ENCODE measurements around the gene TARDBP. TPM values are rescaled to one million over a fixed set of nuclear protein-coding genes. Genes with fewer than 3 reads are reported as not detected.

The TARDBP gene
- total and polyA plus RNA-seq, 8 donors: 43.3 to 84.7 (median 53.7) TPM

- Histone ChIP-seq H3K27me3 (no peaks in the 10 kb centered on the region), H3K9me3 (no peaks in the 10 kb centered on the region), H3K4me1 (no peaks in the 10 kb centered on the region), H3K27ac (no peak overlapping the region), H3K36me3 (peaks cover 0 to 72% (median 43%) of the 10 kb centered on the region in 3 donors), H3K4me3 (no peak overlapping the region)
- intact Hi-C loops (cut with DNase I): no loop called here
- TF ChIP-seq CTCF (IDR thresholded peaks at IDR 0.05): no peak
- DNase-seq (no peak), FAIRE-seq (no peak), ATAC-seq (no peak)
- 76 to 82% methylated on average over 2 of the region's 2 CpGs for WGBS, 2 donors
Observed at GRCh38 chr1:11024874-11025203, 12.4 kb downstream of the TARDBP start.

GRCh38 chr1:11025618-11026017, 13.2 kb downstream of the TARDBP start:
- no peaks in the 10 kb centered on the region for H3K4me1 ChIP-seq
- no peak for FAIRE-seq
- H3K36me3 ChIP-seq: peaks cover 0 to 65% (median 35%) of the 10 kb centered on the region in 3 donors

GRCh38 chr1:11026052-11026451, 13.6 kb downstream of the TARDBP start:
- H3K27me3 ChIP-seq: no peaks in the 10 kb centered on the region
- intact Hi-C loops (cut with DNase I): no loop called here
- no peak overlapping the region for H3K27ac ChIP-seq
- no peak overlapping the region for H3K4me3 ChIP-seq
- DNase-seq (no peak), ATAC-seq (no peak), FAIRE-seq (no peak)
- WGBS, 2 donors: 74 to 86% methylated on average over 1 of the region's 1 CpG
- H3K36me3 ChIP-seq: peaks cover 0 to 60% (median 31%) of the 10 kb centered on the region in 3 donors
- no peaks in the 10 kb centered on the region for H3K9me3 ChIP-seq
- TF ChIP-seq CTCF (IDR thresholded peaks at IDR 0.05): no peak
- no peaks in the 10 kb centered on the region for H3K4me1 ChIP-seq

More at GRCh38 chr1:11025618-11026017, 13.2 kb downstream of the TARDBP start:
- DNase-seq (no peak), ATAC-seq (no peak)
- H3K4me3 ChIP-seq: no peak overlapping the region
- intact Hi-C loops (cut with DNase I): no loop called here
- no peaks in the 10 kb centered on the region for H3K27me3 ChIP-seq
- H3K27ac ChIP-seq: no peak overlapping the region
- 95 to 96% methylated on average over 1 of the region's 1 CpG for WGBS, 2 donors
- TF ChIP-seq CTCF (IDR thresholded peaks at IDR 0.05): no peak
- H3K9me3 ChIP-seq: no peaks in the 10 kb centered on the region

- intact Hi-C loops (cut with DNase I): no loop called here
- no peaks in the 10 kb centered on the region for H3K27me3 ChIP-seq
- H3K4me1 ChIP-seq: no peaks in the 10 kb centered on the region
- no peaks in the 10 kb centered on the region for H3K9me3 ChIP-seq
- ATAC-seq (no peak), FAIRE-seq (no peak), DNase-seq (no peak)
- 91% methylated on average over 5 of the region's 5 CpGs for WGBS, 2 donors
- H3K27ac ChIP-seq: no peak overlapping the region
- H3K36me3 ChIP-seq: peaks cover 0 to 52% (median 23%) of the 10 kb centered on the region in 3 donors
- no peak for TF ChIP-seq CTCF (IDR thresholded peaks at IDR 0.05)
- no peak overlapping the region for H3K4me3 ChIP-seq
Observed at GRCh38 chr1:11026903-11027302, 14.4 kb downstream of the TARDBP start.

GRCh38 chr1:11027316-11027715, 14.9 kb downstream of the TARDBP start:
- no peak for TF ChIP-seq CTCF (IDR thresholded peaks at IDR 0.05)
- 72% methylated on average over 6 of the region's 6 CpGs for WGBS, 2 donors
- H3K4me3 ChIP-seq: no peak overlapping the region
- H3K9me3 ChIP-seq: no peaks in the 10 kb centered on the region
- ATAC-seq: no peak
- no peaks in the 10 kb centered on the region for H3K4me1 ChIP-seq
- intact Hi-C loops (cut with DNase I): no loop called here
- no peak overlapping the region for H3K27ac ChIP-seq
- peaks cover 0 to 48% (median 19%) of the 10 kb centered on the region in 3 donors for H3K36me3 ChIP-seq
- no peak for FAIRE-seq
- no peaks in the 10 kb centered on the region for H3K27me3 ChIP-seq
- no peak for DNase-seq

All from pancreas (tissue), 10 donors.